NCI-H128 (cell line): ENCODE results near the gene ADAMTS7.
"Not testable (repeated sequence)": the region's sequence is repeated elsewhere in the genome, so short reads cannot be mapped to it uniquely, and the experiment has no call there.

Experiments
- DNase-seq: peaks from one replicate; lab custom pipeline; 2025; ENCODE audit not compliant: unreplicated experiment; lab: John Stamatoyannopoulos, UW

Gene ADAMTS7

GRCh38 chr15:78732634-78733033 lies 78.6 kb downstream of the ADAMTS7 start:
- DNase-seq = no peak

DNA sequence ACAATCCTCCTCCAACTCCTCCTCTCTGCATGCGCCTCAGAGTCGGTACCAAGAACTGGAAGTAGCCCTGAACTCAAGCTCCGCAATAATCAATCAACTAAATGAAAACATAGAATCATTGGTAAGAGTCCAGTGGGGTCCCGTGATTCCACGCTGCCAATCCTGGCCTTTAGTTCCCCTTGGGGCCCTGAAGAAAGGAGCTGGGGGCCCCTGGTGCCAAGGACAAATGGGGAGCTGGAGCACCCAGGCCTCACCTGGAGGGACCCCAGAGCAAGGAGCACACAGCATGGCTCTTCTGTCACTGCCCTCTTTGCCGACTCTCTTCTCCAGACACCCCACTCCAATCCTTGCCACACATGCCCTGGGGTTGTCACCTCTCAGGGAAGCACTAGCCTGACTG lies 80.3 kb downstream of the ADAMTS7 start:
- no peak for DNase-seq

GRCh38 chr15:78728427-78728826 lies 82.8 kb downstream of the ADAMTS7 start:
- not testable (repeated sequence) for DNase-seq

DNA sequence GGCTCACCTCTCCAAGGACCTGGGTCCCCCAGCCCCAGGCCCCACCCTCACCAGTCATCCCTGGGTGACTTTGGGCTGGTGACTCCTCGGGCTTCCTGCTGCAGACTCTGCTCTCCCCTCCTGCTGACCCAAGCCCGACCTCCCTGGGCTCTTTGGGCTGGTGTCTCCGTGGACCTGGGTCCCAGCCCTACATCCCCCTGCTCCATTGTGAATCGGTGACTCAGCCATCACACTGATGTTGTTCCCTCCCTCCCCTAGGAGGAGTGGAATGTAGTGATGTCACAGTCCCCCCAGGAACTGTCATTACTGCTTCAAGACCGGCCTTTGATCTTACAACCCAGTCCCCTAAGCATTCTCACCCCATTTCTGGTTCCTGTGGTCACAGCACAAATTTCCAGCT lies 83.7 kb downstream of the ADAMTS7 start:
- no peak for DNase-seq

- DNase-seq = no peak
These were observed 84.3 kb downstream of the ADAMTS7 start for GRCh38 chr15:78726870-78727551.

GRCh38 chr15:78719819-78720450 lies 91.3 kb downstream of the ADAMTS7 start:
- DNase-seq = not testable (repeated sequence)

GRCh38 chr15:78718837-78719236 lies 92.4 kb downstream of the ADAMTS7 start:
- no peak for DNase-seq

- DNase-seq = no peak
These were observed 93.2 kb downstream of the ADAMTS7 start for GRCh38 chr15:78717956-78718656.

- DNase-seq = no peak
These were observed 94.6 kb downstream of the ADAMTS7 start for GRCh38 chr15:78716651-78717050.

DNA sequence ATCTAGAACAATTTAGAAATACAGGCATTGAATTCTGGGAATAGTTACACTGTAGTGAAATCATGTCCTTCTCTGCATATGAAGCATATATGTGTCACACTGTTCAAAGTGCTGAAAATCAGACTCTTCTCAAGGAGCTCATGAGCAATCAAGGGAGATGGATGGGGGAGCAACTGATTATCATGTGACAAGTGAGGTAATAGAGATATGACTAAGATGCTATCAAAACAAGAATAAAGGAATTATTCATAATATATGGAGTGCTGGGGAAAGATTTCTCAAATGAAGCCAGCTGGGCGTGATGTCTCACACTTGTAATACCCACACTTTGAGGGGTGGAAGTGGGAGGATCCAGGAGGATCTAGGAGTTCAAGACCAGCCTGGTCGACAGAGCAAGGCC lies 95.3 kb downstream of the ADAMTS7 start:
- DNase-seq = no peak

DNA sequence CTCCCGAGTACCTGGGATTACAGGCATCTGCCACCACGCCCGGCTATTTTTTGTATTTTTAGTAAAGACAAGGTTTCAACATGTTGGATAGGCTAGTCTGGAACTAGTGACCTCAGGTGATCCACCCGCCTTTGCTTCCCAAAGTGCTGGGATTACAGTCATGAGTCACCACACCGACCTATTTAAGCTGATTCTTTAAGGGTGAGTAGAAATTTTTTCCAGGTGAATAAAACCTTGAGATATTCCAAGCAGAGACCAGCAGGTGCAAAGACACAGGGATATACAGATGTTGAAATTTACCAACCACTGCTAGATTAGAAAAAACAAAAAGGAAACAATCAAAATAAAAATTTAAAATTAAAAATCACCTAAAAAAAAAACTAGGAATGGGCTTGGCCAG lies 95.8 kb downstream of the ADAMTS7 start:
- no peak for DNase-seq

- DNase-seq = no peak
These were observed 96.4 kb downstream of the ADAMTS7 start for GRCh38 chr15:78714890-78715289.

- no peak for DNase-seq
These were observed 98.3 kb downstream of the ADAMTS7 start for GRCh38 chr15:78712797-78713515.

- no peak for DNase-seq
These were observed 99.6 kb downstream of the ADAMTS7 start for GRCh38 chr15:78711638-78712037.

DNA sequence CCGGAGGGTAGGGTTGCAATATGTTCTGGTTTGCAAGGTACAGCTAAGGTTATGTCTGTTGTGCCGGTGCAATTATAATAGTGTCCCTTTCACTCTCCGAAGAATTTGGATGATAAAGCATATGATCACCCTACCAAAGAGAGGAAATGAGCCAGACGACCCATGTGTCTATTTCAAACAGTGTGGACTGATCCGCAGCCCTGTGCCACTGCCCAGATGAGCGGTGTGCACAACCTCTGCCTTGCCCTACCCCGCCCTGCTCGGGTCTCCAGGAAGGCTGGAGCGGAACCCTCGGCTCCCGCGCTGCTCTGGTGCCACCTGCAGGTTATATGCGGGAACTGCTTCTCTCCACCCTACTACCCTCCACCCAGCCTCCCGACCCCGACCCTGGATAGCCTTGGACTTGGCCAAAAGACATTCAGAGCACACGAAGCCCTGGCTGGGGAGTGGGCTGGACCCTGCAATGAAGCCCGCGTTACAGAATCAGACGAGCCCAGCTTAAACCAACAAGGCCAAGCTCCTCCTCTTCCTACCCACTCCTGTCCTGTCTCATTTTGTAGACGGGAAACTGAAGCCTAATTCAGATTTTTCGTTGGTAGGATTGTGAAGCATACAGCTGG lies 101.9 kb downstream of the ADAMTS7 start:
- DNase-seq = no peak
